Osteocyte (in vitro differentiated cells): ENCODE data around the gene NBR1. TPM values are rescaled to one million over a fixed set of nuclear protein-coding genes. Genes with fewer than 3 reads are reported as not detected.
"Not testable (repeated sequence)": the region's sequence is repeated elsewhere in the genome, so short reads cannot be mapped to it uniquely, and the experiment has no call there.

Experiments used
- DNase-seq: peaks from one replicate; pipeline ENCODE4 v3.0.0; 2021; ENCODE audit warnings: mixed read lengths; ENCODE audit not compliant: unreplicated experiment; ENCODE audit errors: extremely low spot score
- H3K27ac Mint-ChIP-seq: one replicate; pipeline ENCODE4 v1.8.0; 2021; ENCODE audit warnings: mild to moderate bottlenecking, mixed read lengths; ENCODE audit not compliant: unreplicated experiment
- H3K27me3 Mint-ChIP-seq: one replicate; pipeline ENCODE4 v1.8.0; 2021; ENCODE audit warnings: mixed read lengths; ENCODE audit not compliant: unreplicated experiment
- H3K36me3 Mint-ChIP-seq: one replicate; pipeline ENCODE4 v1.8.0; 2021; ENCODE audit warnings: mixed read lengths; ENCODE audit not compliant: unreplicated experiment
- H3K4me1 Mint-ChIP-seq: one replicate; pipeline ENCODE4 v1.8.0; 2021; ENCODE audit warnings: mixed read lengths; ENCODE audit not compliant: unreplicated experiment
- H3K4me3 Mint-ChIP-seq: one replicate; pipeline ENCODE4 v1.8.0; 2021; ENCODE audit warnings: mild to moderate bottlenecking, moderate library complexity, mixed read lengths; ENCODE audit not compliant: unreplicated experiment
- H3K9me3 Mint-ChIP-seq: one replicate; pipeline ENCODE4 v1.8.0; 2021; ENCODE audit warnings: mixed read lengths; ENCODE audit not compliant: unreplicated experiment
- total RNA-seq: library from RNA; stranded (reverse); gene quantifications from 2 replicates; pipeline ENCODE4 v1.2.1, GENCODE V29; 2021
- TF ChIP-seq, protein P1 (sequence below): fragments of 200-600 bp; sonication (generic); IDR thresholded peaks from 2 replicates; pipeline ENCODE4 v1.5.0; 2021; ENCODE audit warnings: antibody characterized with exemption, mild to moderate bottlenecking, moderate library complexity

NBR1 gene
- total RNA-seq, 1 donor from 2014 or later: 102 TPM

DNA sequence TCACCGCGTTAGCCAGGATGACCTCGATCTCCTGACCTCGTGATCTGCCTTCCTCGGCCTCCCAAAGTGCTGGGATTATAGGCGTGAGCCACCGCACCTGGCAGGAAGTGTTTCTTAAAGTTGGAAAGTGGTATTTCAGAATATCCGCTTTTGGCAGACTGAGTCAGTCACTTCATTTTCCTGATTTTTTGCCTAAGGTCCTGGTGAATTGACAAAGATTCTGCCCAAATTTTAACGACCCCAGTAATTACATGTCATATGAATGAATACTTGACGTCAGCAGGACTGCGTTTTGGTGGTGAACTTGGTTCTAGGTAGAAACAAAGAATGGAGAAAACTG, 41.4 kb upstream of the NBR1 start:
- peaks cover 20% of the 10 kb centered on the region for H3K36me3 Mint-ChIP-seq

DNA sequence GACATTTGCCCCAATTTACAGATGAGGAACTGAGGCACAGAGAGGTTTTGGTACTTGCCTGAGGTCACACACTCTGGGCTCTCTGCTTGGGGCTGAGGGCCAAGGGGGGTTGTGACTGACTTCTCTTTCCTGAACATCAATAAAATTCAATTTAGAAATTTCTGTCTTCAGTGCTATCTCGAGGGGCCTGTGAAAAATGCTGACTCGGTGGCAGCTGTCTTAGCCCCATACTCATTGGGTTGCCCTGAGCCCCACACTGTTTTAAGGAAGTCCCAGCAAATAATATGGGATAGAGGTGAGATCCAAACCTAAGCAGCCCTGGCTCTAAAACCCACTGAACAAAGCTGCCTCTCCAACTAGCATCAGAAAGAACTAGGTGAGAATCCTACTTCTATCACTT, 38.9 kb upstream of the NBR1 start:
- peaks cover 2% of the 10 kb centered on the region for H3K4me1 Mint-ChIP-seq
- DNase-seq: no peak
- no peaks in the 10 kb centered on the region for H3K27me3 Mint-ChIP-seq
- H3K4me3 Mint-ChIP-seq: no peak overlapping the region
- peaks cover 25% of the 10 kb centered on the region for H3K36me3 Mint-ChIP-seq
- no peak overlapping the region for H3K27ac Mint-ChIP-seq
- TF ChIP-seq, protein P1, sequence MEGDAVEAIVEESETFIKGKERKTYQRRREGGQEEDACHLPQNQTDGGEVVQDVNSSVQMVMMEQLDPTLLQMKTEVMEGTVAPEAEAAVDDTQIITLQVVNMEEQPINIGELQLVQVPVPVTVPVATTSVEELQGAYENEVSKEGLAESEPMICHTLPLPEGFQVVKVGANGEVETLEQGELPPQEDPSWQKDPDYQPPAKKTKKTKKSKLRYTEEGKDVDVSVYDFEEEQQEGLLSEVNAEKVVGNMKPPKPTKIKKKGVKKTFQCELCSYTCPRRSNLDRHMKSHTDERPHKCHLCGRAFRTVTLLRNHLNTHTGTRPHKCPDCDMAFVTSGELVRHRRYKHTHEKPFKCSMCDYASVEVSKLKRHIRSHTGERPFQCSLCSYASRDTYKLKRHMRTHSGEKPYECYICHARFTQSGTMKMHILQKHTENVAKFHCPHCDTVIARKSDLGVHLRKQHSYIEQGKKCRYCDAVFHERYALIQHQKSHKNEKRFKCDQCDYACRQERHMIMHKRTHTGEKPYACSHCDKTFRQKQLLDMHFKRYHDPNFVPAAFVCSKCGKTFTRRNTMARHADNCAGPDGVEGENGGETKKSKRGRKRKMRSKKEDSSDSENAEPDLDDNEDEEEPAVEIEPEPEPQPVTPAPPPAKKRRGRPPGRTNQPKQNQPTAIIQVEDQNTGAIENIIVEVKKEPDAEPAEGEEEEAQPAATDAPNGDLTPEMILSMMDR: no peak
- H3K9me3 Mint-ChIP-seq: no peaks in the 10 kb centered on the region

More for the DNA sequence above, 41.4 kb upstream of the NBR1 start:
- TF ChIP-seq, protein P1: no peak
- H3K4me3 Mint-ChIP-seq: no peak overlapping the region
- no peak overlapping the region for H3K27ac Mint-ChIP-seq
- H3K27me3 Mint-ChIP-seq: no peaks in the 10 kb centered on the region
- H3K4me1 Mint-ChIP-seq: peaks cover 15% of the 10 kb centered on the region
- DNase-seq: no peak
- no peaks in the 10 kb centered on the region for H3K9me3 Mint-ChIP-seq

DNA sequence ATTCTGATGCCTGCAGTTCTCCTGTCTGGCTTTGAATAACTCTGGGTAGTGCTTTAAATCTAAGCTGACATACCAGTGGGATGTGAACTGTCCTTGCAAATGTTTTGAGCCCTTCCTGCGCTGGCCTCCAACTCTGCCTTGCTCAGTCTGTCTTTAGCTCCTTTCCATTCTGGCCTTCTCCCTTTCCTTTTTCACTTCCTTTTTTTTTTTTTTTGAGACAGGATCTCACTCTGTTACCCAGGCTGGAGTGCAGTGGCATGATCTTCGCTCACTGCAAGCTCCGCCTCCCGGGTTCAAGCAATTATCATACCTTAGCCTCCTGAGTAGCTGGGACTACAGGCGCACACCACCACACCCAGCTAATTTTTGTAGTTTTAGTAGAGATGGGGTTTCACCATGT, 37.6 kb upstream of the NBR1 start:
- H3K36me3 Mint-ChIP-seq: peaks cover 20% of the 10 kb centered on the region
- not testable (repeated sequence) for H3K4me3 Mint-ChIP-seq, H3K9me3 Mint-ChIP-seq, H3K27me3 Mint-ChIP-seq, H3K4me1 Mint-ChIP-seq, H3K27ac Mint-ChIP-seq, DNase-seq

DNA sequence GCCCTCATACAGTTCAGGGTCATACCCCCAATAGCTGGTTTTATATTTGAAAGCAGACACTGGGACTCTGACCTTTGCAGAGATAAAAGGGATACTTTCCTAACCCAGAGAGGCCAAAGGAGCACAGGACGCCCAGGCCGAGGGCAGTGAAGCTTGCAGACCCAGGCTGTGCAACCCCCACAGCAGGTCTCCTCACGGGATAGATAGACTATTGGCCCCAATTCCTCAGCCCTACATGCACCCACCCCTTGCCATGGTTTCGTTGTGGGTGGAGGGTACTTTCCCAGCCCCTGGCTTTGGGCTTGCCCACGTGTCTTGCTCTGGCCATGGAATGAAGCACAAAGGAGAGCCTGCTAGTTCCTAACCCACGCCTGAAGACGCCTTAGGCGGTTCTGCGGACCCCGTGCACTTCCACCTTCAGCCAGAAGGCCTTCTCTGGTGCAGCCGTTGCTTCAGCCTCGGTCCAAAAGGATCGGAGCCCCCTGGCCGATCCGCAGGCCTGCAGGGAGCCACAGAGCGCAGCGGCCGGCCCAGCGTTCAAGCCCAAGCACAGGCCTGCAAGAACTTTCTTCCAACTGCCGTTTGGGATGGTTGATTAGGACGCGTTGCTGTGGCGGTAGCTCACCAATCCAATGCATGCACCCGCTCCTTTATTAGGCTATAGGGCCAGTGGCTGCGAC, 36.1 kb upstream of the NBR1 start:
- Mint-ChIP-seq H3K4me3 (no peak overlapping the region), H3K4me1 (no peaks in the 10 kb centered on the region), H3K27me3 (no peaks in the 10 kb centered on the region), H3K36me3 (peaks cover 18% of the 10 kb centered on the region), H3K27ac (no peak overlapping the region), H3K9me3 (no peaks in the 10 kb centered on the region)
- no peak for DNase-seq
- TF ChIP-seq, protein P1: no peak

DNA sequence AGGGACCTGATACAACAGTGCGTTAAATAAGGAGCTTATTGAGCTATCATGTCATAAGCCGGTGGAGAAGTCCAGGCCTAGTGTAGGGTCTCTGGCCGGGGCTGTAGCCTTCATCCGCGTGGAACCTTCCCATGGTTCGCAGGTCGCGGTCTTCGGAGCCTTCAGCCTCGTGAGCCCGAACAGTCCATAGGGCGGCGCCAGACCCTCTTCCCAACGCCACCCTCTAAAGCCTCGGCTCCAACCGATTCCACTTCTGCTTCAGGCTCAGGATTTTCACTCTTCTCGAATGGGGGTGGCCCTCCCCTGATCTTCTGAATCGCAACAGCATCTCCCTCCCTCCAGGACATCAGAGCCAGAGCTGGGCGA, 35.6 kb upstream of the NBR1 start:
- H3K27me3 Mint-ChIP-seq: no peaks in the 10 kb centered on the region
- H3K27ac Mint-ChIP-seq: no peak overlapping the region
- TF ChIP-seq, protein P1: no peak
- DNase-seq: no peak
- H3K4me3 Mint-ChIP-seq: no peak overlapping the region
- no peaks in the 10 kb centered on the region for H3K4me1 Mint-ChIP-seq
- H3K36me3 Mint-ChIP-seq: peaks cover 18% of the 10 kb centered on the region
- no peaks in the 10 kb centered on the region for H3K9me3 Mint-ChIP-seq

DNA sequence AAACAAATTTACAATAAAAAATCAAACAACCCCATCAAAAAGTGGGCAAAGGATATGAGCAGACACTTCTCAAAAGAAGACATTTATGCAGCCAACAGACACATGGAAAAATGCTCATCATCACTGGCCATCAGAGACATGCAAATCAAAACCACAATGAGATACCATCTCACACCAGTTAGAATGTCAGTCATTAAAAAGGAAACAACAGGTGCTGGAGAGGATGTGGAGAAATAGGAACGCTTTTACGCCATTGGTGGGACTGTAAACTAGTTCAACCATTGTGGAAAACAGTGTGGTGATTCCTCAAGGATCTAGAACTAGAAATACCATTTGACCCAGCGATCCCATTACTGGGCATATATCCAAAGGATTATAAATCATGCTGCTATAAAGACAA, 34.4 kb upstream of the NBR1 start:
- not testable (repeated sequence) for H3K4me1 Mint-ChIP-seq, H3K9me3 Mint-ChIP-seq, H3K27ac Mint-ChIP-seq, H3K27me3 Mint-ChIP-seq, DNase-seq, H3K4me3 Mint-ChIP-seq
- peaks cover 18% of the 10 kb centered on the region for H3K36me3 Mint-ChIP-seq

DNA sequence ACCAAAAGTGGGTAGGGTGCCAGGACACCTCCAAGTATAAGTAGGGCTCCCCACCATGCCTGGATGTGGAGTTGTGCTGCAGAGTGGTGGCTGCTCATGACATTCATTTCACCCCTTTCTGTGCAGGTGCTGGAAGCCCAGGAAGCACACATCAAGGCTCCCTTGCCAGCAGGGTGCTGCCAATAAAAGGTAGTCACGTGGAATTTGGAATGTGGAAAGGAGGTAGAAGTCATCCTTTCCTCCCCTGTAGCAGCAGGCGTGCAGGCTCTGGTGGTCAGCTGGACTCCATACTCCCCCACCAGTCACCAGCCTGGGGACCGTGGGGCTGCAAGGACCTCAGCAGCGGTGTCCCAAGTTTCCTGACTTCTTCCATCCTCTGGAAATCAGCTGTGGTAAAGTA, 32.5 kb upstream of the NBR1 start:
- not testable (repeated sequence) for H3K4me1 Mint-ChIP-seq, H3K4me3 Mint-ChIP-seq, DNase-seq, H3K9me3 Mint-ChIP-seq, H3K27ac Mint-ChIP-seq, H3K27me3 Mint-ChIP-seq
- peaks cover 18% of the 10 kb centered on the region for H3K36me3 Mint-ChIP-seq
